Measurements from ENCODE around the gene TAF4.

GRCh38 chr20:62002882-62003480 lies 62.7 kb downstream of the TAF4 start:
- TF ChIP-seq PPARA (CRISPR knock-in tag; IDR thresholded peaks at IDR 0.05; ENCODE audit: borderline replicate concordance) (no peak), CSDC2 (CRISPR knock-in tag; IDR thresholded peaks at IDR 0.05) (no peak), ESRRG (CRISPR knock-in tag; IDR thresholded peaks at IDR 0.05) (no peak), OSR1 (CRISPR knock-in tag; IDR thresholded peaks at IDR 0.05) (no peak), TSHZ2 (CRISPR knock-in tag; IDR thresholded peaks at IDR 0.05) (no peak), ZNF70 (CRISPR knock-in tag; IDR thresholded peaks at IDR 0.05) (no peak), ZNF8 (CRISPR knock-in tag; IDR thresholded peaks at IDR 0.05) (no peak), ISL1 (CRISPR knock-in tag; IDR thresholded peaks at IDR 0.05) (no peak), PATZ1 (CRISPR knock-in tag; IDR thresholded peaks at IDR 0.05; ENCODE audit: borderline replicate concordance) (no peak)
